COR-L47 (cell line): ENCODE data around the gene ARHGAP33.

Experiments
- DNase-seq: peaks from one replicate; lab custom pipeline; 2025; lab: John Stamatoyannopoulos, UW

The ARHGAP33 gene

DNA sequence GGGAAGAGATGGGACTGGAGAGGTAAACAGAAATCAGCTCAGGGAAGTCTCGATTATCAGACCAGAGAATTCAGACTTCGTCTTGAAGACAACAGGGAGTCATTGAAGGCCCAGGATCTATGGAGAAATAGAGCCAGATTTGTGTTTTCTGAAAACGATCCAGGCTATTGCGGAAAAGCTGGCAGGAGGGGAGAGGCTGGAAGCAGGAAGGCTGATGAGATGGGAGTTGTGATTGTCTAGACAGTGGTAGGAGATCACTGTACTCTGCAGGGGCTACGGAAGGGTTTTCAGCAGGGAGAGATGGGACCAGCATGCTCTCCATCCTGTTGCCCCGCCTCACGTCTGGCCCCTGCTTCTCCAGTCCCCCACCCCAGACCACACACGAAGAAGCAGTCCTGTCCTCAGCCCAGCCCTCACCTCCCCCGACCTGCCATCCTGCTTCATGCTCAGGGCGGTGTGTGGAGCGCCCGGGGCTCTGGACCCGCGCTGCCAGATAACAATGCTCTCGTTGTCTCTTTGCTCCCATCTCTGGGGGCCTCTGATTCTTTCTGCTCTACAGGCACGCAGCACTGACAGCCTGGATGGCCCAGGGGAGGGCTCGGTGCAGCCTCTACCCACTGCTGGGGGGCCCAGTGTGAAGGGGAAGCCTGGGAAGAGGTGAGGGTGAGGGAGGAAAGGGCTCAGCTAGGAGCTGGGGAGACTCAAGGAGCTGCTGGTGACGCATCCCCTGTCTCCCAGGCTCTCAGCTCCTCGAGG, 1.9 kb downstream of the ARHGAP33 start:
- no peak for DNase-seq

DNA sequence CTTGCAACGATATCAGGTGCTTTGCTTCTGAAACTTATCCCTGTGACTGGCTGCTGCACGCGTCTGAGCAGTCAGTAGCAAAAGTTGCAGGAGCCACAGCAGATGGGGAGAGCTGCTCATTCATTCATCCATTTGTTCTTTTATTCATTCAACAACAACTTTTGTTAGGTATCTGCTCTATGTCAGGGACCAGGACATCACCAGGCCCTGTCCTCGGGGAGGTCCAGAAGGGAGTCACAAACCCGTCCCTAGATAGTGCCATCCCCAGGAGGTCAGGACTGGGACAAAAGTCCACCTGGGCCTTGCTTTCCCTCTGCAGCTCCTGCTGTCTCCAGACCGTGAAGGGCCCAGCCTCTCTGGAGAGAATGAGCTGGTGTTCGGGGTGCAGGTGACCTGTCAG, 2.6 kb downstream of the ARHGAP33 start:
- DNase-seq, result no peak

DNA sequence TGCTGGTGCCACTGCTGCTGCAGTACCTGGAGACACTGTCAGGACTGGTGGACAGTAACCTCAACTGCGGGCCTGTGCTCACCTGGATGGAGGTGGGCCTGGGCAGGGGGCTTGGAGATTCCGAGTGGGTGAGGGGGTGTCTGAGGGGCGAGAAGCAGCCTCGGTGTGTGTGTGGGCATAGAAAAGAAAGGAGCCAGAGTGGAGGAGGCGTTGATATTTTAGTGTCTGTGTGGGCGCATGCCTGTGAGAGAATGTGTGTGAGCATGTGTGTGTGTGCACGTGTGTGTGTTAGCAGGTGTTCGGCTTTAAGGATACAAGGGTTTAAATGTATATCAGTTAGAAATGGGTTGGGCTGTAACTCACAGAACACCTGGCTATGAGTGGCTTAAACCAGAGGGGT, 3.7 kb downstream of the ARHGAP33 start:
- DNase-seq, result no peak

DNA sequence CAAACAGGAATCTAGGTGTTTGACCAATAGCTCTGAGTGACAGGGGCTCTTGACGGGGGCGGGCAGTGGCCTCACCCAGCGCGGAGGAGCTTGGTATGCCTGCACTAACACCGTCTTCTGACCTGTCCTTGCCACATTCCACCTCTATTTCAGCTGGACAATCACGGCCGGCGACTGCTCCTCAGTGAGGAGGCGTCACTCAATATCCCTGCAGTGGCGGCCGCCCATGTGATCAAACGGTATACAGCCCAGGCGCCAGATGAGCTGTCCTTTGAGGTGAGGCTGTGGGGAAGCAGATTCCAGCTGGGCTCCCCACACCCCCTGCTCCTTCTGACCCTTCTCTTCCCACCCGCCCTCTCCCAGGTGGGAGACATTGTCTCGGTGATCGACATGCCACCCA, 4.7 kb downstream of the ARHGAP33 start:
- no peak for DNase-seq

DNA sequence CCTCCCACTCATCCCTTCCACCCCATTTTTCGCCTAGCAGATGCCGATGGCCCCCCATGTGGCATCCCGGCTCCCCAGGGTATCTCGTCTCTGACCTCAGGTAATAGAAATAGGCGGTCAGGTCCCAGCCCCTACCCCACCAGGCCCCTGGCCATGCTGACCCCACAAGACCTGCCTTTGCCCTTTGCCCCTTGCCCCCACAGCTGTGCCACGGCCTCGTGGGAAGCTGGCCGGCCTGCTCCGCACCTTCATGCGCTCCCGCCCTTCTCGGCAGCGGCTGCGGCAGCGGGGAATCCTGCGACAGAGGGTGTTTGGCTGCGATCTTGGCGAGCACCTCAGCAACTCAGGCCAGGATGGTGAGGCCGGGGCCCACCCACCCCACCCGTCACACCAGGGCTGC, 5.4 kb downstream of the ARHGAP33 start:
- DNase-seq, result no peak

DNA sequence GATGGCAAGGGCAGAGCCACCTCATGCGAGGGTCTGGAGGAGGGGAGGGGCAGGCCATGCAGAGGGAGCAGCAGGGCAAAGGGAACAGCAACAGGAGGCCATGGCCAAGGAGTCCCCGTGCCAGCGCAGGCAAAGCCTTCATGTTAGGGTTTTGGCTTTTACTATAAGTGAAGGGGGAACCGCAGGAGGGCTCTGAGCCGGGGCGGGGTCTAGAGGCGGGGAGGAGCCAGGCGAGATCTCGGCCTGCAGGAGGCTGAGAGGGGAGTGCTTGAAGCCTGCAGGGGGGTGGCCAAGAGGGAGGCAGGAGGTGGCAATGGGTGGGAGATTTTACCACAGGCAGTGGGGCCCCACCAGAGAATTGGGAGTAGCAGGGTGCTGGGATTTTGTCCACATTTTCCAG, 6.3 kb downstream of the ARHGAP33 start:
- DNase-seq, result no peak

DNA sequence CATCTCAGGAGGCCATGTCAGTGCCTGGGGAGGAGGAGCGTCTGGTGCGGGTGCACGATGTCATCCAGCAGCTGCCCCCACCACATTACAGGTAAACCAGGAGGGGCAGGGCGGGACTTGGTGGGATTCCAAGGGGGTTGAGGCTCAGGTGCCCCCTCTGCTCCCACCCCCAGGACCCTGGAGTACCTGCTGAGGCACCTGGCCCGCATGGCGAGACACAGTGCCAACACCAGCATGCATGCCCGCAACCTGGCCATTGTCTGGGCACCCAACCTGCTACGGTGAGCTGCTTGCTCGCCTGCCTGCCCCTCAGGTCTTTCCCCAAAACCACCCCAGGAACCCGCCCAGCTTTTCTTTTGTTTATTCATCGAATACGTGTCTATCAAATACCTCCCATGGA, 7.2 kb downstream of the ARHGAP33 start:
- no peak for DNase-seq

DNA sequence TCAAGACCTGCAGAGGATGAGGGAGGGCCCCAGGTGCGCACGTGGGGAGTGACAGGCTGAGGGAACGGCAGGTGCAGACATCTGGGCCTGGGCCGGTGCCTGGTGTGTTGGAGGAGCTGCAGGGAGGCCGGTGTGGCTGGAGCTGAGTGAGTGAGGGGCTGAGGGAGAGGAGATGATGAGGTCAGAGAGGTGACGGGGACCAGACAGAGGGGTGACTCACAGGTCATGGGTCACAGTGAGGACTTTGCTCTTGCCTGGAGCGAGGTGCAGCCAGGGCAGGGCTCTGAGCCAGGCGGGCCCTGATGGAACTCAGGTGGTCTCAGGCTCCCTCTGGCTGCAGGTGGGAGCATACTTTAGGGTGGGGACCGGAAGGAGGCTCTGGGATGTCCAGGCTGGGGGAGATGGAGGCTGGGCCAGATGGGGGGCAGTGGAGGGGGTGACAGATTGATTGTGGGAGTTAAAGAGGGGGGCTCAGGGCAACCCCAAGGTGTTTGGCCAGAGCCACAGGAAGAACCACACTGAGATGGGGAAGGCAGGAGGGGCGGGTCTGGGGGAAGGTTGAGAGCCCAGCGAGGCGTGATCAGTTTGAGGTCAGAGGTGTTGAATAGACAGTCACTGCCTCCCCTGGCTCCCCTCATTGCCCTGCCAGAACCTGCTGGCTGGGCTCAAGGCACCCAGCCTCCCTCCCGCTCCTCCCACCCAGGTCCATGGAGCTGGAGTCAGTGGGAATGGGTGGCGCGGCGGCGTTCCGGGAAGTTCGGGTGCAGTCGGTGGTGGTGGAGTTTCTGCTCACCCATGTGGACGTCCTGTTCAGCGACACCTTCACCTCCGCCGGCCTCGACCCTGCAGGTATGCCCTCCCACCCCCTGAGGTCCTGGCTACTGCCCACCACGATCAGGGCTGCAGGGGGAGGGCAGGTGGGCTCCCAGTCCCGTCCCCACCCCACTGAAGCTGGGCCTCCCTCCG, 8.4 kb downstream of the ARHGAP33 start:
- DNase-seq, result no peak

DNA sequence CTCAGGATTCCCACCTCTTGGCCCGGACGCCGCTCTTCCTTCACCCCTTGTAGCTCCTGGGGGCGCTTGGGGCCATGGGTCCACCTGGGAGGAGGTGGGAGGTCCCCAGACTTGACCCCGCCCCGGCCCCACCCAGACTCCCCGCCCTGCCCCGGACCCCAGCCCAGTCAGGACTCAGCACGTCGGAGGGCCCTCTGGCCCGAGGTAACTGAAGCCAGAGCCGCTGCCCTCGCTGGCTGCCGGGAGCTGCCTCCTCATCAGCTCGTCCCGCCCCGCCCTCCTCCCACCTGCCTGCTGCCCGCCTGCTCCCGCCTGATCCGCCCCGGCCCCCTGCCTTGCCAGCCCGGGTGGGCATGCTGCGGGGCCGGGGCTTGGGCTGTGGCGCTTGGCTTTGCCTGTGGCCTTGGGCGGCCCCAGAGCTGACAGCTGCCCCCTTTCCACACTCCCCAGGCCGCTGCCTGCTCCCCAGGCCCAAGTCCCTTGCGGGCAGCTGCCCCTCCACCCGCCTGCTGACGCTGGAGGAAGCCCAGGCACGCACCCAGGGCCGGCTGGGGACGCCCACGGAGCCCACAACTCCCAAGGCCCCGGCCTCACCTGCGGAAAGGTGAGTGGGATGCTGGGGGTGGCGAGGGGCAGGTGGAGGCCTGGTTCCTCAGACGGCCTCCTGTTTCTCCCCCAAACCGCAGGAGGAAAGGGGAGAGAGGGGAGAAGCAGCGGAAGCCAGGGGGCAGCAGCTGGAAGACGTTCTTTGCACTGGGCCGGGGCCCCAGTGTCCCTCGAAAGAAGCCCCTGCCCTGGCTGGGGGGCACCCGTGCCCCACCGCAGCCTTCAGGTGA, 9.4 kb downstream of the ARHGAP33 start:
- no peak for DNase-seq

DNA sequence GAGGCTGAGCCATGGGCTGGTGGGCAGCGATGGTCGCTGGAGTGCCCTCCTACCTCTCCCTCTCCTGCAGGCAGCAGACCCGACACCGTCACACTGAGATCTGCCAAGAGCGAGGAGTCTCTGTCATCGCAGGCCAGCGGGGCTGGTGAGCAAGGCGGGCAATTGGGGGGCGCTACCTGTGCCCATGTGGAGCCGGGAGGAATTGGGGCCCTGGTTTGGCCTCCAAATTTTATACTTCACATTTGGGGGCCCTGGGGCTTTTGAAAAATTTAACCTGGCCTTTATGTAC, 9.9 kb downstream of the ARHGAP33 start:
- DNase-seq, result no peak

DNA sequence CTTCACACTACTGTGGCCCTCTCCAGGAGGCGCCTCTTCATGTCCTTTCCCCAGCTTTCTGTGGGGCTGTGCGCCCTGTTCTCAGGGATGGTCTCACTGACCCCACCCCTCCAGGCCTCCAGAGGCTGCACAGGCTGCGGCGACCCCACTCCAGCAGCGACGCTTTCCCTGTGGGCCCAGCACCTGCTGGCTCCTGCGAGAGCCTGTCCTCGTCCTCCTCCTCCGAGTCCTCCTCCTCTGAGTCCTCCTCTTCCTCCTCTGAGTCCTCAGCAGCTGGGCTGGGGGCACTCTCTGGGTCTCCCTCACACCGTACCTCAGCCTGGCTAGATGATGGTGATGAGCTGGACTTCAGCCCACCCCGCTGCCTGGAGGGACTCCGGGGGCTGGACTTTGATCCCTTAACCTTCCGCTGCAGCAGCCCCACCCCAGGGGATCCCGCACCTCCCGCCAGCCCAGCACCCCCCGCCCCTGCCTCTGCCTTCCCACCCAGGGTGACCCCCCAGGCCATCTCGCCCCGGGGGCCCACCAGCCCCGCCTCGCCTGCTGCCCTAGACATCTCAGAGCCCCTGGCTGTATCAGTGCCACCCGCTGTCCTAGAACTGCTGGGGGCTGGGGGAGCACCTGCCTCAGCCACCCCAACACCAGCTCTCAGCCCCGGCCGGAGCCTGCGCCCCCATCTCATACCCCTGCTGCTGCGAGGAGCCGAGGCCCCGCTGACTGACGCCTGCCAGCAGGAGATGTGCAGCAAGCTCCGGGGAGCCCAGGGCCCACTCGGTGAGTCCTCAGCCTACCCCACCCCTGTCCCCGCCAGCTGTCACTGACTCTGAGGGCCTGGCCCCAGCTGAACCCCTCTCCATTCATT, 11.2 kb downstream of the ARHGAP33 start:
- DNase-seq, result no peak

DNA sequence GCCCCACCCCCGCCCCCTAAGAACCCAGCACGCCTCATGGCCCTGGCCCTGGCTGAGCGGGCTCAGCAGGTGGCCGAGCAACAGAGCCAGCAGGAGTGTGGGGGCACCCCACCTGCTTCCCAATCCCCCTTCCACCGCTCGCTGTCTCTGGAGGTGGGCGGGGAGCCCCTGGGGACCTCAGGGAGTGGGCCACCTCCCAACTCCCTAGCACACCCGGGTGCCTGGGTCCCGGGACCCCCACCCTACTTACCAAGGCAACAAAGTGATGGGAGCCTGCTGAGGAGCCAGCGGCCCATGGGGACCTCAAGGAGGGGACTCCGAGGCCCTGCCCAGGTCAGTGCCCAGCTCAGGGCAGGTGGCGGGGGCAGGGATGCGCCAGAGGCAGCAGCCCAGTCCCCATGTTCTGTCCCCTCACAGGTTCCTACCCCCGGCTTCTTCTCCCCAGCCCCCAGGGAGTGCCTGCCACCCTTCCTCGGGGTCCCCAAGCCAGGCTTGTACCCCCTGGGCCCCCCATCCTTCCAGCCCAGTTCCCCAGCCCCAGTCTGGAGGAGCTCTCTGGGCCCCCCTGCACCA, 11.9 kb downstream of the ARHGAP33 start:
- DNase-seq, result no peak

DNA sequence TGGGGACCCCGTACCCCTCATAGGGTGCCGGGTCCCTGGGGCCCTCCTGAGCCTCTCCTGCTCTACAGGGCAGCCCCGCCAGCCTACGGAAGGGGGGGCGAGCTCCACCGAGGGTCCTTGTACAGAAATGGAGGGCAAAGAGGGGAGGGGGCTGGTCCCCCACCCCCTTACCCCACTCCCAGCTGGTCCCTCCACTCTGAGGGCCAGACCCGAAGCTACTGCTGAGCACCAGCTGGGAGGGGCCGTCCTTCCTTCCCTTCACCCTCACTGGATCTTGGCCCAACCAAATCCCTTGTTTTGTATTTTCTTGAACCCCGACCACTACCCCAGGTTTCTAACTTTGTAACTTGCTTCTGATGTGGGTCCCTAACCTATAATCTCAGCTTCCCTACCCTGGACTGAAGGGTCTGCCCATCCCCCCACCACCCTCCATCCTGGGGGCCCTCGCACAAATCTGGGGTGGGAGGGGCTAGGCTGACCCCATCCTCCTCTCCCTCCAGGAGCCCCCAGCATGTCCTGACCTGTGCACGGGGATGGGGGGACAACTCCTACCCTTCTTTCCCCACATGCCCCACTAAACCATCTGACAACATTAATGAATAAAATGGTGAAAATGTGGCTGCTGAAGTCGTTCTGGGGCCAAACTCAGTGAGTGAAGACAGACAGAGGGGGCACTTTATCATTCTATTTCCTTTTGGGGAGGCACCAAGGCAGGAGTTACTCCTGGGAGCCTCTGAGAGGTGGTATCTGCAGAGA, 13.0 kb downstream of the ARHGAP33 start:
- no peak for DNase-seq

DNA sequence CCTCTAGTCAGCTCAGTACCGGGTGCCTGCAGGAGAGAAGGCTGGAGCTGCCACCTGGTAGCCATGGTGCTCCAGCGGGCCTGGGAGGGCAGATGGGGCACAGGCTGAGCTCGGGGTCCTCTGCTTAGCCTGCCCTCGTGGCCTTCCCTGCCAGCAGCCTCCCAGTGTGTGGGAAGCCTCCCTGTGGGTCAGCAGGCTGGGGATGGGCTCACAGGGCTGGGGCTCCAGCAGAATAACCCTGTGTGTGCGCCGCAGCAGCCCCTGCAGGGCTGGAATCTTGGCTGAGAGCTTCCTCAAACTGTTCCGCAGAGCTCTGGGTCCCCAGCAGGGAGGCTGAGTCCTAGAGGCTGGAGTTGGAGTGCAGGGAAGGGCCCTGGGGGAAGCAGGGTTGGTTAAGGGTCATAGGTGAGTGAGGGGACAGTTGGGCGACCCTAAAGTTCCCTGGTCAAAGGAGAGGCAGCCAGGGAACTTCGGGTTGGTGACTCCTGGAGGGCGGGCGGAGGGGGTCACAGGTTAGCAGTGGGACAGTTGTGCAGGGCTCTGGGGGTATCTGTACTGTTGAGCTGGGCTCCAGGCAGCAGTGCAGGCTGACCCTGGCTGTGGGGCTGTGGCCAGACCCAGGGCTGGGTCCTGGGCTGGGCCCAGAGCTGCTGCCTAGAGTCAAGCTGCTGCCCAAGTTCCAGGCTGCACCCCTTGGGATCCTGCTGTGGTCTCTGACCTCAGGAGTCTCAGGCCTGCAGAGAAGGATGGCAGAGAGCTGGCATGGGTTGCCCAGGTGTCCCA, 14.0 kb downstream of the ARHGAP33 start:
- no peak for DNase-seq

DNA sequence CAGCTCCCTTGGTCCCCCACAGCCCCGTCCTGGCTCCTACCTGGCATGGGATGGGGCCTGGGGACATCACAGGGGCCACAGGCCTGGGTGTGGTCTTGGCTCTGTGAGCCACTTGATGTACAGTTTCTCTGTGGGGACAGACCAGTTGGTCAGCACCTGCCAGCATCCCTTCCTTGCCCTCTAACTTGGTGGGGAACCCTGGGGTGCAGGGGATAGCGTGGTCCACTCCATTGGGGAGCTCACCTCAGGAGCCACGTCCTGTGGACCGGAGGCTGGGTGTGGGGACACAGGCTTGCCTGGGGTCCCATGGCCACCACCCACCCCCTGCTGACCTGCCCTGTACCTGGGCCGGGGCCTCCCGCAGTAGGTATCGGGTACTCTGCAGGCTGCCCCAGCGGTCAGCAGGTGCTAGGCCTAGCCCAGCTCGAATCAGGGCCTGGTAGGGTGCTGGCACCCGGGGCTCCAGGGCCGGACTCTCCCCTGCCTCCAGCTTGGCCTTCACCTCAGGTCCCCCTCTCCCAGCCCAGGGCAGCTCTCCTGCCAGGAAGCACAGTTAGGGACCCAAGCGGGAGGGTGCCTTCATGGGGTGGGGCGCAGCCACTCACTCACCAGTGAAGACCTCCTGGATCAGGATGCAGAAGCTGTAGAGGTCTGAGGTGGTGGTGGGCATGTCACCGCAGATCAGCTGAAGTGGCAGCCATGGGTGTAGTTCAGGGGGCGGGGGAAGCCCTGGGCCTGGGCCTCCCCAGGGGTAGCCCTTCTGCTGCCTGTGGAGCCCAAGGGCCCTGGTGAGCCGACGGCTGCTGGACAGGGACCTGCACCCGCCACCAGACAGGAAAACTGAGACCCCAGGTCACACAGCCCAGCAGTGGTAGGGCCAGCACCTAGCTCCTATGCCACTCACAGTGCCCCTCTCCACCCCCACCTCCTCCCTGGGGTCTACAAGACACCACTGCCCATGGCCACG, 14.9 kb downstream of the ARHGAP33 start:
- no peak for DNase-seq

DNA sequence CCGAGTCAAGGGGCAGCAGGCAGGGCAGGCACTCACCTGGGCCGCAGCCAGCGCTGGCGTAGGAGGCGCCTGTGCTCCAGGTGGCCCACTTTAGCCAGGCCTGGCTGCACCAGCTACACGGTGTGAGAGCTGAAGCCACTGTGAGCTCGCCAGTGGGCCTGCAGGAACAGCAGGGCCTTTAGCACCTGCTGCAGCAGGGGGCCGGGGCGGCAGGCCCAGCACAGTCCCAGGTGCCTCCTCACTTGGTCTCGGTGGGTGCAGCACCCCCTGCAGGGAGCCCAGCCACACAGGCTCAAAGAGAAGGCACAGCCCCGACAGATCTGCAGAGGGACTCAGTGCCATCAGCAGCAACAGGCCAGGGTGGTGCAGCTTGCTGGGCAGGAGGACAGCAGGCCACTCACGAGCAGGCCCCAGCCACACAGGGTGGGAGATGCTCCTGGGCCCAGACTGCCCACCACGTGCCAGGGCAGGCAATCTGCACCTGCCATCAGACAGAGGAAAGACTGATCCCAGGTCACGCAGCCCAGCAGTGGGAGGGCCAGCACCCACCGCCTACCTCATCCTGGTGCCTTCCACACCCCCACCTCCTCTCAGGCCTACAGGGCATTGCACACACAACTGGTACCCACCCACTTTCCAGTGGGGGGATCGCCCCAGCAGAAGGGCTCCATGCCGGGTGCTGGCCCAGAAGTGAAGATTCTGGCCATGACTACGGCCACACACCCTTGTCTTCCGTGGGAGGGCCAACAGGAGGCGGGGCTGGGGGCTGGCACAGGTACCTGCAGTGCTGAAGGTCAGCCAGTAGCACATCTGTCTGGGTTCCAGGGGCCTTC, 15.8 kb downstream of the ARHGAP33 start:
- peak; percentile 77 for DNase-seq

DNA sequence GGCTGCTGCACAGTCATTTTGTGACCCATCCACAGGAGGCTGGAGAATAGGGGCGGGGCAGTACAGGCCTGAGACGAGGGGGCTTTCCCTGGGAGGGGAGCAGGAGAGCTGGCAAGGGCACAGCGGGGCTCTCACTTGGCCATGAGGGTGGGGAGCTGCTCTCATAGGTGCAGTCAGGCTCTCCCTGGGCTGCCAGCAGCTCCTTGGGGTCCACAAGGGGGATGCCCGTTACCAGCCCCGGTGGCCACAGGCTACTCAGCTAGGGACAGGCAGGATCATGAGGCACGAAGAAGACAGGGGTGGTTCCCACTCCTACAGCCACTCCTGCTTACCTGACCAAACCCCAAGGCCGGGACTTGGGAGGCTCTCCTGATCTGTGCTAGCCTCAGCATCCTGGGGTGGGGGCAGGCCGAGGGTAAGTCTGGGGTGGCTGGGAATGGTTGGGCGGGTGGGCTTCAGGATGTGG, 16.5 kb downstream of the ARHGAP33 start:
- DNase-seq, result no peak
